ENCODE data around the gene C3orf22.

DNA sequence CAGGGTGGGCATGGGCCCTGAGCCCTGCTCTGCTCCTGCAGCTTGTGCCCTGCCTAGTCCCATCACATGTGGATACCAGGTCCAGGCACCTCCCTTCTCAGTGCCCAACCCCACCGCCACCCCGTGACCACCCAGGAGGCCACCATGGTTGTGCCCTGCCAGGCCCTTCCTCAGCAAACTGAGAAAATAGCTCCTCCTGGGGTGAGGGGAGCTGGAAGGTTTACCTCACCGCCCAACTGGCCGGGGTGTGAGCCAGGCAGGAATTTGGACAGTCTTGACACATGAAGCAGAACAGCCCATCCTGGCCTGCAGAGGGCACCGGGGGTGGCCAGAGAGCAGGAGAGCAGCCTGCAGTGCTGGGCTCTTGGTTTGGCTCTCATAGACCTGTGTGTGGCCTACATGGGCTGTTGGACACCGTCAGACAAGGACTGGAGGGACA lies 11.4 kb upstream of the C3orf22 start:
- TF ChIP-seq CTCF (conservative IDR thresholded peaks at IDR 0.05), result no peak
- TF ChIP-seq EZH2 (IDR thresholded peaks at IDR 0.05; ENCODE audit: low read depth), result no peak
